IMR-90 (cell line): ENCODE results near the gene BTRC. TPM values are rescaled to one million over a fixed set of nuclear protein-coding genes. Genes with fewer than 3 reads are reported as not detected.

Source experiments
- ATAC-seq: fragments of 200-7000 bp; cut with Tn5 transposase; 2 replicates; pipeline ENCODE4 v1.9.1; 2020; ENCODE audit warnings: low read depth, mild to moderate bottlenecking, moderate library complexity
- BruUV-seq: library from RNA; stranded (reverse); fragments of 400-500 nt; replicated peaks from 2 replicates; lab custom pipeline; 2021; lab: Mats Ljungman, UMichigan
- CTCF ChIA-PET: fragments of 300-600 bp; formaldehyde crosslinking; extraction: SDS; loops from one replicate; lab custom pipeline; 2021; ENCODE audit warnings: antibody characterized with exemption; lab: Yijun Ruan, JAX
- POLR2A ChIA-PET: fragments of 300-600 bp; sonication (Branson Sonifier 250); formaldehyde crosslinking; loops from one replicate; lab custom pipeline; 2022; ENCODE audit warnings: antibody characterized with exemption; ENCODE audit not compliant: unreplicated experiment; lab: Charles Lee
- DNase-seq: peaks from one replicate; pipeline ENCODE4 v3.0.0; 2013
- H2AFZ ChIP-seq: replicated peaks from 2 replicates; pipeline ENCODE3; 2013; ENCODE audit warnings: low read length, mild to moderate bottlenecking; ENCODE audit not compliant: poor library complexity
- H2AK5ac ChIP-seq: 2 replicates; pipeline ENCODE4 v1.6.1; 2013; ENCODE audit warnings: low read depth, low read length, inconsistent platforms
- H2AK9ac ChIP-seq: replicated peaks from 2 replicates; pipeline ENCODE3; 2013; ENCODE audit warnings: mild to moderate bottlenecking, low read depth, low read length, moderate library complexity; ENCODE audit not compliant: poor library complexity
- H2BK120ac ChIP-seq: 2 replicates; pipeline ENCODE4 v1.6.1; 2013; ENCODE audit warnings: low read depth, low read length, inconsistent platforms
- H2BK15ac ChIP-seq: 3 replicates; pipeline ENCODE4 v1.6.1; 2013; ENCODE audit warnings: low read depth, low read length, inconsistent platforms
- H2BK20ac ChIP-seq: 2 replicates; pipeline ENCODE4 v1.6.1; 2013; ENCODE audit warnings: low read depth, mild to moderate bottlenecking, inconsistent platforms, low read length, moderate library complexity
- H2BK5ac ChIP-seq: 2 replicates; pipeline ENCODE4 v1.6.1; 2013; ENCODE audit warnings: mild to moderate bottlenecking, low read depth, low read length, inconsistent platforms; ENCODE audit not compliant: poor library complexity, severe bottlenecking
- H3K14ac ChIP-seq: replicated peaks from 2 replicates; pipeline ENCODE4 v1.6.1; 2013; ENCODE audit warnings: low read depth, low read length, inconsistent platforms
- H3K18ac ChIP-seq: 2 replicates; pipeline ENCODE4 v1.6.1; 2013; ENCODE audit warnings: low read depth, low read length, control low read depth
- H3K23ac ChIP-seq: 2 replicates; pipeline ENCODE4 v1.6.1; 2013; ENCODE audit warnings: low read depth, low read length, inconsistent platforms
- H3K27ac ChIP-seq: 2 replicates; pipeline ENCODE4 v1.5.1; 2013; ENCODE audit warnings: mild to moderate bottlenecking, control low read depth, low read length; ENCODE audit not compliant: insufficient read depth
- H3K27me3 ChIP-seq: 2 replicates; pipeline ENCODE4 v1.6.1; 2013; ENCODE audit warnings: low read length; ENCODE audit not compliant: control insufficient read depth, insufficient read depth
- H3K36me3 ChIP-seq: 2 replicates; pipeline ENCODE4 v1.6.1; 2013; ENCODE audit warnings: low read length, mixed read lengths; ENCODE audit not compliant: control insufficient read depth, insufficient read depth
- H3K4ac ChIP-seq: 2 replicates; pipeline ENCODE4 v1.6.1; 2013; ENCODE audit warnings: low read depth, low read length, inconsistent platforms
- H3K4me1 ChIP-seq: 2 replicates; pipeline ENCODE4 v1.6.1; 2013; ENCODE audit warnings: low read length, mixed read lengths; ENCODE audit not compliant: control insufficient read depth, insufficient read depth
- H3K4me2 ChIP-seq: 2 replicates; pipeline ENCODE4 v1.6.1; 2013; ENCODE audit warnings: low read depth, mild to moderate bottlenecking, control low read depth, low read length, moderate library complexity
- H3K4me3 ChIP-seq: 2 replicates; pipeline ENCODE4 v1.5.1; 2013; ENCODE audit warnings: low read depth, mild to moderate bottlenecking, control low read depth, low read length, moderate library complexity; ENCODE audit not compliant: insufficient read depth
- H3K56ac ChIP-seq: 2 replicates; pipeline ENCODE4 v1.6.1; 2013; ENCODE audit warnings: low read length, inconsistent platforms; ENCODE audit not compliant: insufficient read depth; ENCODE audit errors: extremely low read depth
- H3K79me1 ChIP-seq, 2 experiments: 2 replicates each; pipeline ENCODE4 v1.6.1; 2013; ENCODE audit warnings: low read length in 2 of 2, inconsistent platforms in 1 of 2, low read depth in 1 of 2
- H3K9ac ChIP-seq: 2 replicates; pipeline ENCODE4 v1.6.1; 2013; ENCODE audit warnings: low read depth, low read length, control low read depth
- H3K9me1 ChIP-seq: 2 replicates; pipeline ENCODE4 v1.6.1; 2013; ENCODE audit warnings: low read length, inconsistent platforms; ENCODE audit not compliant: insufficient read depth
- H3K9me3 ChIP-seq: 2 replicates; pipeline ENCODE4 v1.6.1; 2013; ENCODE audit warnings: low read length; ENCODE audit not compliant: control insufficient read depth, insufficient read depth
- H4K20me1 ChIP-seq: 2 replicates; pipeline ENCODE4 v1.6.1; 2013; ENCODE audit warnings: low read length, inconsistent platforms; ENCODE audit not compliant: insufficient read depth
- H4K5ac ChIP-seq: 2 replicates; pipeline ENCODE4 v1.6.1; 2013; ENCODE audit warnings: mild to moderate bottlenecking, low read depth, low read length, control low read depth
- H4K8ac ChIP-seq, 2 experiments: 2 replicates each; pipeline ENCODE4 v1.6.1; 2013; ENCODE audit warnings: low read depth in 2 of 2, low read length in 2 of 2, control low read depth in 1 of 2, inconsistent platforms in 1 of 2
- H4K91ac ChIP-seq: 2 replicates; pipeline ENCODE4 v1.6.1; 2013; ENCODE audit warnings: low read depth, low read length, inconsistent platforms; ENCODE audit not compliant: insufficient read depth
- BHLHE40 ChIP-seq: fragments of 150-350 bp; IDR thresholded peaks from 2 replicates; pipeline ENCODE4 v1.6.1; 2016; ENCODE audit warnings: mild to moderate bottlenecking, low read depth, low read length
- CEBPB ChIP-seq: IDR thresholded peaks from 2 replicates; pipeline ENCODE4 v1.6.1; 2012; ENCODE audit warnings: low read depth, low read length, improper control_type of control experiment
- CHD1 ChIP-seq: IDR thresholded peaks from 2 replicates; pipeline ENCODE4 v1.6.1; 2012; ENCODE audit warnings: low read depth, low read length, improper control_type of control experiment
- MAFK ChIP-seq: IDR thresholded peaks from 2 replicates; pipeline ENCODE4 v1.6.1; 2012; ENCODE audit warnings: low read depth, low read length, improper control_type of control experiment
- MAZ ChIP-seq: IDR thresholded peaks from 2 replicates; pipeline ENCODE4 v1.6.1; 2012; ENCODE audit warnings: low read depth, mild to moderate bottlenecking, low read length, improper control_type of control experiment, moderate library complexity, borderline replicate concordance
- MXI1 ChIP-seq: IDR thresholded peaks from 2 replicates; pipeline ENCODE4 v1.6.1; 2012; ENCODE audit warnings: low read depth, mild to moderate bottlenecking, low read length, moderate library complexity, borderline replicate concordance
- NFE2L2 ChIP-seq: fragments of 150-350 bp; IDR thresholded peaks from 2 replicates; pipeline ENCODE4 v1.6.1; 2016; ENCODE audit warnings: low read depth, mild to moderate bottlenecking, low read length
- POLR2A ChIP-seq: IDR thresholded peaks from 2 replicates; pipeline ENCODE4 v1.6.1; 2012; ENCODE audit warnings: mild to moderate bottlenecking, low read depth, low read length
- RFX5 ChIP-seq: IDR thresholded peaks from 2 replicates; pipeline ENCODE4 v1.8.0; 2012; ENCODE audit warnings: low read depth, mild to moderate bottlenecking, low read length, moderate library complexity
- SMC3 ChIP-seq: fragments of 150-350 bp; IDR thresholded peaks from 2 replicates; pipeline ENCODE4 v1.6.1; 2016; ENCODE audit warnings: low read depth, mild to moderate bottlenecking, antibody characterized with exemption, low read length, moderate library complexity
- WGBS, 2 experiments: methylation state at CpG; one replicate each; pipeline versions ENCODE4 v1.1.5 to v1.1.7; 2013; ENCODE audit warnings: missing lambda C conversion rate in 2 of 2; ENCODE audit not compliant: insufficient read length in 1 of 2; ENCODE audit errors: extremely low coverage in 2 of 2; 5-methylcytosine and 5-hydroxymethylcytosine counted together
- dilution Hi-C: fragments of 300-500 bp; cut with HindIII; formaldehyde crosslinking; loops from one replicate; pipeline ENCODE4 v1.14.3; 2018; ENCODE audit warnings: low sequenced_read_pairs; ENCODE audit not compliant: unreplicated experiment
- in situ Hi-C: fragments of 300-500 bp; cut with MboI; formaldehyde crosslinking; loops from 3 replicates; pipeline ENCODE4 v1.14.3; 2019; ENCODE audit warnings: low sequenced_read_pairs, inconsistent platforms, mixed read lengths
- intact Hi-C: fragments of 100-400 bp; cut with micrococcal nuclease; formaldehyde crosslinking; loops from 2 replicates; pipeline ENCODE4 v1.10.0; 2022
- polyA plus RNA-seq, 3 experiments: library from polyadenylated mRNA; depleted of rRNA; stranded (reverse); fragments of >200 nt; gene quantifications; 2 replicates each; pipeline ENCODE4 v1.2.3, GENCODE V29; 2012; ENCODE audit warnings: low replicate concordance in 1 of 3
- total RNA-seq: library from RNA; depleted of rRNA; stranded (reverse); fragments of >200 nt; gene quantifications from 2 replicates; pipeline ENCODE4 v1.2.3, GENCODE V29; 2012
- TF ChIP-seq, protein P1 (sequence below): fragments of 150-350 bp; IDR thresholded peaks from 2 replicates; pipeline ENCODE4 v1.6.1; 2017; ENCODE audit warnings: mild to moderate bottlenecking, antibody characterized with exemption, low read length, low read depth
- TF ChIP-seq, protein P2 (sequence below): conservative IDR thresholded peaks from 2 replicates; pipeline ENCODE4 v1.5.1; 2012; ENCODE audit warnings: mild to moderate bottlenecking, low read depth, low read length, improper control_type of control experiment

Gene BTRC
- total and polyA plus RNA-seq, 2 of the 4 experiments (the other 2 are of a cell fraction): 7.7 to 8.4 TPM

DNA sequence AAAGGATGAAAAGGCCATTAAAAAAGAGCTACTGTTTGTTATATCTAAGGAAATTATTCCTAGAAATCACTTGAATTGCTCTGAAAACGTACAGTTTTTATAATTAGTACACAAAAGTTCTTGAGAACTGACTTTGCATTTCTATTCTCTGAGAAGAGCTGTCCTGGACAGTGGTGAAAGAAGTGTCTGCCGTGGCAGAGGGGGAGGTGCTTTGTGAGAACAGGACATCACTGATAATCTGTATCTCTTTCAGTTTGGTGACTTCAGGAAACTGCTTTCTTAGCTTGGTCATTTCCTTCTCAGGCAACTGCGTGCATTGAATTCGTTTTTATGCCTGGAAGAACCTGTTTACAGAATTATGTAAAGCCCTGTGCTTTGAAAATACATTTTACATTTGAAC lies 182.0 kb downstream of the BTRC start:
- Histone ChIP-seq H3K18ac (no peak overlapping the region), H2BK5ac (no peak overlapping the region), H3K9ac (no peak overlapping the region), H4K5ac (no peak overlapping the region), H3K4ac (no peak overlapping the region), H4K8ac (no peak overlapping the region), H3K9me1 (no peaks in the 10 kb centered on the region), H3K23ac (no peak overlapping the region), H2BK120ac (no peak overlapping the region), H2AK5ac (no peak overlapping the region), H4K20me1 (no peaks in the 10 kb centered on the region), H3K56ac (no peak overlapping the region), H3K4me3 (no peak overlapping the region), H3K79me1 (no peaks in the 10 kb centered on the region), H3K4me1 (no peaks in the 10 kb centered on the region), H3K14ac (no peak overlapping the region), H2BK20ac (no peak overlapping the region), H3K4me2 (no peak overlapping the region), H2BK15ac (no peak overlapping the region), H3K36me3 (peaks cover 20% of the 10 kb centered on the region), H3K27ac (no peak overlapping the region), H2AK9ac (no peak overlapping the region), H2AFZ (no peak overlapping the region), H3K27me3 (no peaks in the 10 kb centered on the region), H3K9me3 (no peaks in the 10 kb centered on the region), H4K91ac (no peak overlapping the region)
- no peak for DNase-seq
- ATAC-seq: no peak
- in situ Hi-C loops (no loop called here), intact Hi-C loops (no loop called here), dilution Hi-C loops (no loop called here)
- ChIA-PET CTCF (no interaction called here), POLR2A (no interaction called here)
- no CpG with 5 or more reads among the region's 4 CpGs for WGBS, 2 experiments
- no TSS peak for BruUV-seq
- TF ChIP-seq MAZ (no peak), RFX5 (no peak), MAFK (no peak), CEBPB (no peak), SMC3 (no peak), POLR2A (no peak), MXI1 (no peak), BHLHE40 (no peak), NFE2L2 (no peak), CHD1 (no peak)
- TF ChIP-seq, protein P1, sequence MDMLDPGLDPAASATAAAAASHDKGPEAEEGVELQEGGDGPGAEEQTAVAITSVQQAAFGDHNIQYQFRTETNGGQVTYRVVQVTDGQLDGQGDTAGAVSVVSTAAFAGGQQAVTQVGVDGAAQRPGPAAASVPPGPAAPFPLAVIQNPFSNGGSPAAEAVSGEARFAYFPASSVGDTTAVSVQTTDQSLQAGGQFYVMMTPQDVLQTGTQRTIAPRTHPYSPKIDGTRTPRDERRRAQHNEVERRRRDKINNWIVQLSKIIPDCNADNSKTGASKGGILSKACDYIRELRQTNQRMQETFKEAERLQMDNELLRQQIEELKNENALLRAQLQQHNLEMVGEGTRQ: no peak
- TF ChIP-seq, protein P2, sequence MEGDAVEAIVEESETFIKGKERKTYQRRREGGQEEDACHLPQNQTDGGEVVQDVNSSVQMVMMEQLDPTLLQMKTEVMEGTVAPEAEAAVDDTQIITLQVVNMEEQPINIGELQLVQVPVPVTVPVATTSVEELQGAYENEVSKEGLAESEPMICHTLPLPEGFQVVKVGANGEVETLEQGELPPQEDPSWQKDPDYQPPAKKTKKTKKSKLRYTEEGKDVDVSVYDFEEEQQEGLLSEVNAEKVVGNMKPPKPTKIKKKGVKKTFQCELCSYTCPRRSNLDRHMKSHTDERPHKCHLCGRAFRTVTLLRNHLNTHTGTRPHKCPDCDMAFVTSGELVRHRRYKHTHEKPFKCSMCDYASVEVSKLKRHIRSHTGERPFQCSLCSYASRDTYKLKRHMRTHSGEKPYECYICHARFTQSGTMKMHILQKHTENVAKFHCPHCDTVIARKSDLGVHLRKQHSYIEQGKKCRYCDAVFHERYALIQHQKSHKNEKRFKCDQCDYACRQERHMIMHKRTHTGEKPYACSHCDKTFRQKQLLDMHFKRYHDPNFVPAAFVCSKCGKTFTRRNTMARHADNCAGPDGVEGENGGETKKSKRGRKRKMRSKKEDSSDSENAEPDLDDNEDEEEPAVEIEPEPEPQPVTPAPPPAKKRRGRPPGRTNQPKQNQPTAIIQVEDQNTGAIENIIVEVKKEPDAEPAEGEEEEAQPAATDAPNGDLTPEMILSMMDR: no peak
